Vagina (tissue), 2 donors: Measurements from ENCODE around the gene TRPV2. TPM values are rescaled to one million over a fixed set of nuclear protein-coding genes. Genes with fewer than 3 reads are reported as not detected.

Experiments used
- DNase-seq, 2 donors: peaks; one replicate each; pipeline ENCODE4 v3.0.0-alpha.2; 2017; ENCODE audit errors: extremely low spot score in 2 of 2
- H3K27ac ChIP-seq: fragments of 200-600 bp; sonication (generic); one replicate; pipeline ENCODE4 v1.5.1; 2019
- H3K27me3 ChIP-seq: fragments of 200-600 bp; sonication (generic); one replicate; pipeline ENCODE4 v1.5.1; 2019
- H3K36me3 ChIP-seq, 2 donors: fragments of 200-600 bp; sonication (generic); one replicate each; pipeline ENCODE4 v1.5.1; 2017 to 2019
- H3K4me1 ChIP-seq: fragments of 200-600 bp; sonication (generic); one replicate; pipeline ENCODE4 v1.5.1; 2019
- H3K4me3 ChIP-seq, 2 donors: fragments of 200-600 bp; sonication (generic); 1 replicate in 1 of 2; 2 replicates in 1 of 2; pipeline ENCODE4 v1.5.1; 2016 to 2019
- H3K9me3 ChIP-seq: fragments of 200-600 bp; sonication (generic); one replicate; pipeline ENCODE4 v1.5.1; 2019
- CTCF ChIP-seq, 3 experiments: fragments of 450-650 bp in 2 of 3; fragments of 200-600 bp in 1 of 3; sonication (generic) in 1 of 3; IDR thresholded peaks; one replicate each; pipeline ENCODE4 v1.5.1; 2017 to 2019; ENCODE audit warnings: antibody characterized with exemption in 3 of 3, mild to moderate bottlenecking in 2 of 3, moderate library complexity in 2 of 3
- POLR2A ChIP-seq, 2 donors: fragments of 450-650 bp; IDR thresholded peaks; one replicate each; pipeline ENCODE4 v1.6.1; 2017; ENCODE audit warnings: antibody characterized with exemption in 2 of 2, mild to moderate bottlenecking in 2 of 2, moderate library complexity in 2 of 2
- POLR2AphosphoS5 ChIP-seq, 2 donors: sonication (generic); formaldehyde crosslinking; IDR thresholded peaks; one replicate each; pipeline ENCODE4 v1.9.0; 2017; ENCODE audit warnings: antibody characterized with exemption in 2 of 2, mild to moderate bottlenecking in 2 of 2, low read depth in 1 of 2; ENCODE audit not compliant: insufficient read depth in 1 of 2
- intact Hi-C: fragments of 100-400 bp; cut with DNase I; formaldehyde crosslinking; loops from one replicate; pipeline ENCODE4 v1.15.1; 2023
- total RNA-seq: library from RNA; depleted of rRNA; stranded (reverse); fragments of >200 nt; gene quantifications from one replicate; pipeline ENCODE4 v1.2.3, GENCODE V29; 2016

TRPV2 gene
- total RNA-seq, 1 donor from 2014 or later, result 22.3 TPM

DNA sequence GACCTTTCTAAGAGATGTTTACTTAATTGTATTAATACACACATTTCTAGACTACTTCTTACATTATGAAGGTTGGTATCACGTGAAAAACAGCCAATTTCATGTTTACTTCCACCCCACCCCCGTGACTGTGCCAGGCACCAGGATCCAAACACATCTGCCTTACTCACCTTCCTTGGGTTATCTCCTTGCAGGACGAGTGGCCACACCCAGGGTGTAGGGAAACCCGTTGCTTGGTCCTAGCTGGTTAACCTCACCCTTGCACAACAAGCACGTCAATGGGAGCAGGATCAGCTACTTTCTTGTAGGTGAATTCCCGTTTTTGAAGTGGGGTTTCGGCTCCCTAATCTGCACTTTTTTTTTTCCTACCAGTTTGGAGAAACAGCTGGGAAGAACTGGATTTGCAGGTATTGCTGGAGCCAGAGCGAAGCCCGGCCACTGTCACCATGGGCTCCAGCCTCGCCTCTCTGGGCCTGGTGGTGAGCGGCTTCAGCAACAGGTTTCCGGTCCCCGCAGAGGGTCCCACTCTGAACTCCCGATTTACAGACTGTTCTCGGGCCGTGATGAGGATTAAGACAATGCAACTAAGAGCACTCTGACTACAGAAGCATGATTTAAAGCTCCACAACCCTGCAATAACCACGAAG is 36.6 kb upstream of the TRPV2 start:
- H3K27me3 ChIP-seq, result no peaks in the 10 kb centered on the region
- H3K9me3 ChIP-seq, result no peaks in the 10 kb centered on the region
- no peak overlapping the region for H3K4me3 ChIP-seq
- no peak for DNase-seq
- peaks cover 0 to 18% of the 10 kb centered on the region in 2 donors for H3K36me3 ChIP-seq
- intact Hi-C loops, result no loop called here
- no peak for TF ChIP-seq POLR2AphosphoS5 (IDR thresholded peaks at IDR 0.05; ENCODE audit: insufficient read depth in 1 of 2, low read depth in 1 of 2)
- no peak for TF ChIP-seq POLR2A (IDR thresholded peaks at IDR 0.05)
- no peak for TF ChIP-seq CTCF (IDR thresholded peaks at IDR 0.05)
- peaks cover 33% of the 10 kb centered on the region for H3K4me1 ChIP-seq
- peak overlapping the region; percentile 100 for H3K27ac ChIP-seq

GRCh38 chr17:16379654-16380053 is 35.7 kb upstream of the TRPV2 start:
- H3K27ac ChIP-seq, result peak overlapping the region; percentile 100
- intact Hi-C loops, result no loop called here

GRCh38 chr17:16380640-16381495 is 34.5 kb upstream of the TRPV2 start, which contains the start of gene UBB:
UBB (plus strand) TSS chr17:16381091; CDS start chr17:16381908, 817 bp downstream.
- peak within 1 kb of the TSS; percentile 67 to 75 for H3K4me3 ChIP-seq
- no peaks in the 10 kb centered on the region for H3K27me3 ChIP-seq
- DNase-seq, result peak in 1 of 2 donors; percentile 95
- no peaks in the 10 kb centered on the region for H3K9me3 ChIP-seq
- peaks cover 44% of the 10 kb centered on the region for H3K4me1 ChIP-seq
- H3K27ac ChIP-seq, result peak within 1 kb of the TSS; percentile 100
- H3K36me3 ChIP-seq, result peaks cover 0 to 18% of the 10 kb centered on the region in 2 donors
- peak; percentile 99 to 100 for TF ChIP-seq POLR2AphosphoS5 (IDR thresholded peaks at IDR 0.05; ENCODE audit: insufficient read depth in 1 of 2, low read depth in 1 of 2)
- TF ChIP-seq POLR2A (IDR thresholded peaks at IDR 0.05), result peak in 1 of 2 donors; percentile 97
- no peak for TF ChIP-seq CTCF (IDR thresholded peaks at IDR 0.05)
- intact Hi-C loops, result no loop called here

More at GRCh38 chr17:16379654-16380053, 35.7 kb upstream of the TRPV2 start:
- DNase-seq, result no peak
- Histone ChIP-seq H3K4me3 (no peak overlapping the region), H3K4me1 (peaks cover 42% of the 10 kb centered on the region), H3K36me3 (peaks cover 0 to 18% of the 10 kb centered on the region in 2 donors), H3K27me3 (no peaks in the 10 kb centered on the region), H3K9me3 (no peaks in the 10 kb centered on the region)
- TF ChIP-seq POLR2A (IDR thresholded peaks at IDR 0.05) (no peak), CTCF (IDR thresholded peaks at IDR 0.05) (no peak), POLR2AphosphoS5 (IDR thresholded peaks at IDR 0.05; ENCODE audit: insufficient read depth in 1 of 2, low read depth in 1 of 2) (no peak)

DNA sequence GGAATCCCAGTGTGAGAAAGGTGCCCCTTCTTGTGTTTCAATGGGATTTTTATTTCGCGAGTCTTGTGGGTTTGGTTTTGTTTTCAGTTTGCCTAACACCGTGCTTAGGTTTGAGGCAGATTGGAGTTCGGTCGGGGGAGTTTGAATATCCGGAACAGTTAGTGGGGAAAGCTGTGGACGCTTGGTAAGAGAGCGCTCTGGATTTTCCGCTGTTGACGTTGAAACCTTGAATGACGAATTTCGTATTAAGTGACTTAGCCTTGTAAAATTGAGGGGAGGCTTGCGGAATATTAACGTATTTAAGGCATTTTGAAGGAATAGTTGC is 33.9 kb upstream of the TRPV2 start:
- Histone ChIP-seq H3K27ac (peak overlapping the region; percentile 100), H3K36me3 (peaks cover 0 to 18% of the 10 kb centered on the region in 2 donors), H3K4me3 (peak overlapping the region; percentile 67 to 75), H3K4me1 (peaks cover 44% of the 10 kb centered on the region), H3K27me3 (no peaks in the 10 kb centered on the region), H3K9me3 (no peaks in the 10 kb centered on the region)
- TF ChIP-seq CTCF (IDR thresholded peaks at IDR 0.05), result no peak
- DNase-seq, result no peak
- intact Hi-C loops, result no loop called here

DNA sequence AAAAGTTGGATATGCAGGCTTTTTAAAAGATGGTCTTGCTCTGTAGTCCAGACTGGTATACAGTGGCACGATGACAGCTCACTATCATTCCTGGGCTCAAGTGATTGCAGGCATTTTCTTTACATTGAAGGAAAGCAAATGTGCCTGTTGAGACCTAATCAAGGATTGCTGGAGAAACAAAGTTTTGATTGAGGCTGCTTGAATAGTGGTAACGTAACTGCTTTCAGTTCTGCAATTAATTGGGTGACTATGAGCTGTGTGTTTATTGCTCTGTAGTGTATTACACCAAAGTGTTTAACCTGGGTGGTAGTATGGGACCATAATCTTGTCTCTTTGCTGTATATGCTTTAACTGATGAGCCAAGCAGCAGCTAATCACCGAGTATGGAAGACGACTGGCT is 32.2 kb upstream of the TRPV2 start:
- TF ChIP-seq POLR2A (IDR thresholded peaks at IDR 0.05) (no peak), CTCF (IDR thresholded peaks at IDR 0.05) (no peak), POLR2AphosphoS5 (IDR thresholded peaks at IDR 0.05; ENCODE audit: insufficient read depth in 1 of 2, low read depth in 1 of 2) (no peak)
- H3K27me3 ChIP-seq, result no peaks in the 10 kb centered on the region
- peaks cover 0 to 18% of the 10 kb centered on the region in 2 donors for H3K36me3 ChIP-seq
- intact Hi-C loops, result no loop called here
- peak overlapping the region in 1 of 2 donors; percentile 75 for H3K4me3 ChIP-seq
- H3K9me3 ChIP-seq, result no peaks in the 10 kb centered on the region
- peaks cover 47% of the 10 kb centered on the region for H3K4me1 ChIP-seq
- DNase-seq, result no peak
- peak overlapping the region; percentile 100 for H3K27ac ChIP-seq
